22Rv1 (cell line): ENCODE measurements around the gene FYB1.

ENCODE experiments used
- ZFX ChIP-seq: fragments of 450-650 bp; IDR thresholded peaks from 2 replicates; pipeline ENCODE4 v1.6.1; 2017; ENCODE audit warnings: antibody characterized with exemption, borderline replicate concordance
- TF ChIP-seq, protein P1 (sequence below): fragments of 450-650 bp; IDR thresholded peaks from 2 replicates; pipeline ENCODE4 v1.5.1; 2017; ENCODE audit warnings: mild to moderate bottlenecking

DNA sequence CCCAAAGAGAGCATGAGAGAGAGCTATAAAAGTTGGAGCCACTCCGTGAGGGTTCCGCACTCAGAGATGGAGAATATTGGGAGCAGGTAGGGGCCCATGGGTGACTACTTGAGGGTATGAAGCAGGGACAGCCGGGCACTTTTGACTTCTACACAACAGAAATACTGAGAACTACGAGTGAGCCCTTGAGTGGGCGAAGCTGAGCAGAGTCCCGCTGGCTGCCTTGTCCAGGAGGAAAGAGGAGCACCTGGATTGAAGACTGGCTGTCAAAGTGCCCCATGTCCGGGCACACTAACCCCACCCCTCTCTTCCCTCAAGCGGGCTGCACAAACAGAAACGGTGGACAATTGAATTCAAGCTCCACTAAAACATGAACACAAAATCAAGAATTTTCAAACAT lies 33.6 kb downstream of the FYB1 start:
- TF ChIP-seq, protein P1, sequence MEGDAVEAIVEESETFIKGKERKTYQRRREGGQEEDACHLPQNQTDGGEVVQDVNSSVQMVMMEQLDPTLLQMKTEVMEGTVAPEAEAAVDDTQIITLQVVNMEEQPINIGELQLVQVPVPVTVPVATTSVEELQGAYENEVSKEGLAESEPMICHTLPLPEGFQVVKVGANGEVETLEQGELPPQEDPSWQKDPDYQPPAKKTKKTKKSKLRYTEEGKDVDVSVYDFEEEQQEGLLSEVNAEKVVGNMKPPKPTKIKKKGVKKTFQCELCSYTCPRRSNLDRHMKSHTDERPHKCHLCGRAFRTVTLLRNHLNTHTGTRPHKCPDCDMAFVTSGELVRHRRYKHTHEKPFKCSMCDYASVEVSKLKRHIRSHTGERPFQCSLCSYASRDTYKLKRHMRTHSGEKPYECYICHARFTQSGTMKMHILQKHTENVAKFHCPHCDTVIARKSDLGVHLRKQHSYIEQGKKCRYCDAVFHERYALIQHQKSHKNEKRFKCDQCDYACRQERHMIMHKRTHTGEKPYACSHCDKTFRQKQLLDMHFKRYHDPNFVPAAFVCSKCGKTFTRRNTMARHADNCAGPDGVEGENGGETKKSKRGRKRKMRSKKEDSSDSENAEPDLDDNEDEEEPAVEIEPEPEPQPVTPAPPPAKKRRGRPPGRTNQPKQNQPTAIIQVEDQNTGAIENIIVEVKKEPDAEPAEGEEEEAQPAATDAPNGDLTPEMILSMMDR = no peak
- TF ChIP-seq ZFX = no peak
